ENCODE data around the gene WIZ.

DNA sequence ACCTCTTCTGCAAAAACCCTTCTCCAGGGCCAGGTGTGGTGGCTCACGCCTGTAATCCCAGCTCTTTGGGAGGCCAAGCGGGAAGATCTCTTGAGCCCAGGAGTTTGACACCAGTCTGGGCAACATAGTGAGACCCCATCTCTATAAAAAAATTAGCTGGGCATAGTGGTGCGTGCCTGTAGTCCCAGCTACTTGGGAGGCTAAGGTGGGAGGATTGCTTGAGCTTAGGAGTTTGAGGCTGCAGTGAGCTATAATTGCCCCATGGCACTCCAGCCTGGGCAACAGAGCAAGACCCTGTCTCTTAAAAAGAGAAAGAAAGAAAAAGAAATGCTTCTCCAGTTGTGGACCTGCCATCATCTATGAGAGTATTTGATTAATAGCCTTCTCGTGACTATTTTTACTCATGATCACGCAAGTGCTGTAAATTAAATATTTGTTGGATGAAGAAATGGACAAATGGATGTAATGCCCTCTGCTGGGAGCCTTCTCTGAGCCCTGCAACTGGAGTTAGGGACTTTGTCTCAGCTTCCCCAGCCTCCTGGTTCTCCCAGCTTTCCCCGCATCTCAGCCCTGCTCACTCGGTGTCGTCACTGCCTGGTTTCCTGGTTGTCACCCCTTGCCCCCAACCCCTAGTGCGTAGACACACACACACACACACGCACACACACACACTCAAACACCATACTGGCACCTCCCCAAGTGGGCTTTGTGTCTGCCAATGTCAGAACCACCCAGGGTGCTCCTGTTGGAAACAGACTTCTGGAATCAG lies 12.2 kb downstream of the WIZ start:
- TF ChIP-seq, protein P1, sequence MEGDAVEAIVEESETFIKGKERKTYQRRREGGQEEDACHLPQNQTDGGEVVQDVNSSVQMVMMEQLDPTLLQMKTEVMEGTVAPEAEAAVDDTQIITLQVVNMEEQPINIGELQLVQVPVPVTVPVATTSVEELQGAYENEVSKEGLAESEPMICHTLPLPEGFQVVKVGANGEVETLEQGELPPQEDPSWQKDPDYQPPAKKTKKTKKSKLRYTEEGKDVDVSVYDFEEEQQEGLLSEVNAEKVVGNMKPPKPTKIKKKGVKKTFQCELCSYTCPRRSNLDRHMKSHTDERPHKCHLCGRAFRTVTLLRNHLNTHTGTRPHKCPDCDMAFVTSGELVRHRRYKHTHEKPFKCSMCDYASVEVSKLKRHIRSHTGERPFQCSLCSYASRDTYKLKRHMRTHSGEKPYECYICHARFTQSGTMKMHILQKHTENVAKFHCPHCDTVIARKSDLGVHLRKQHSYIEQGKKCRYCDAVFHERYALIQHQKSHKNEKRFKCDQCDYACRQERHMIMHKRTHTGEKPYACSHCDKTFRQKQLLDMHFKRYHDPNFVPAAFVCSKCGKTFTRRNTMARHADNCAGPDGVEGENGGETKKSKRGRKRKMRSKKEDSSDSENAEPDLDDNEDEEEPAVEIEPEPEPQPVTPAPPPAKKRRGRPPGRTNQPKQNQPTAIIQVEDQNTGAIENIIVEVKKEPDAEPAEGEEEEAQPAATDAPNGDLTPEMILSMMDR (IDR thresholded peaks at IDR 0.05): peak in 2 of 12 donors; percentile 16 to 19
- TF ChIP-seq POLR2A (IDR thresholded peaks at IDR 0.05): no peak
